ENCODE measurements around the gene MAML3.

The MAML3 gene

GRCh38 chr4:140068271-140068670 is 85.7 kb downstream of the MAML3 start:
- no peak for DNase-seq (ENCODE audit: extremely low spot score)
- CTCF ChIA-PET, result interaction anchor here (0.7 to 0.9 kb wide), 2 partner anchors 40 to 56 kb away, joined by 3 to 8 read pairs; no protein-coding TSS in a partner anchor
- POLR2A ChIA-PET, result no interaction called here
- TF ChIP-seq LEF1 (IDR thresholded peaks at IDR 0.05; ENCODE audit: borderline replicate concordance), result no peak
- no peak for TF ChIP-seq SUZ12 (IDR thresholded peaks at IDR 0.05)
- no peak for TF ChIP-seq L3MBTL2 (conservative IDR thresholded peaks at IDR 0.05)
- TF ChIP-seq, protein P1, sequence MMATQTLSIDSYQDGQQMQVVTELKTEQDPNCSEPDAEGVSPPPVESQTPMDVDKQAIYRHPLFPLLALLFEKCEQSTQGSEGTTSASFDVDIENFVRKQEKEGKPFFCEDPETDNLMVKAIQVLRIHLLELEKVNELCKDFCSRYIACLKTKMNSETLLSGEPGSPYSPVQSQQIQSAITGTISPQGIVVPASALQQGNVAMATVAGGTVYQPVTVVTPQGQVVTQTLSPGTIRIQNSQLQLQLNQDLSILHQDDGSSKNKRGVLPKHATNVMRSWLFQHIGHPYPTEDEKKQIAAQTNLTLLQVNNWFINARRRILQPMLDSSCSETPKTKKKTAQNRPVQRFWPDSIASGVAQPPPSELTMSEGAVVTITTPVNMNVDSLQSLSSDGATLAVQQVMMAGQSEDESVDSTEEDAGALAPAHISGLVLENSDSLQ (IDR thresholded peaks at IDR 0.05), result no peak
- no peak for TF ChIP-seq FOXA1 (IDR thresholded peaks at IDR 0.05)
- no peak for TF ChIP-seq NFRKB (IDR thresholded peaks at IDR 0.05)
- TF ChIP-seq TARDBP (IDR thresholded peaks at IDR 0.05), result no peak

- ChIA-PET POLR2A (no interaction called here), CTCF (no interaction called here)
- no peak for DNase-seq (ENCODE audit: extremely low spot score)
- TF ChIP-seq SUZ12 (IDR thresholded peaks at IDR 0.05) (no peak), FOXA1 (IDR thresholded peaks at IDR 0.05) (no peak), SP1 (IDR thresholded peaks at IDR 0.05) (no peak), BHLHE40 (IDR thresholded peaks at IDR 0.05; ENCODE audit: borderline replicate concordance) (no peak), NFRKB (IDR thresholded peaks at IDR 0.05) (no peak), TARDBP (IDR thresholded peaks at IDR 0.05) (no peak), ARNT (IDR thresholded peaks at IDR 0.05) (no peak), HDGF (IDR thresholded peaks at IDR 0.05; ENCODE audit: borderline replicate concordance) (no peak)
These were observed 87.7 kb downstream of the MAML3 start for GRCh38 chr4:140066031-140066930.

DNA sequence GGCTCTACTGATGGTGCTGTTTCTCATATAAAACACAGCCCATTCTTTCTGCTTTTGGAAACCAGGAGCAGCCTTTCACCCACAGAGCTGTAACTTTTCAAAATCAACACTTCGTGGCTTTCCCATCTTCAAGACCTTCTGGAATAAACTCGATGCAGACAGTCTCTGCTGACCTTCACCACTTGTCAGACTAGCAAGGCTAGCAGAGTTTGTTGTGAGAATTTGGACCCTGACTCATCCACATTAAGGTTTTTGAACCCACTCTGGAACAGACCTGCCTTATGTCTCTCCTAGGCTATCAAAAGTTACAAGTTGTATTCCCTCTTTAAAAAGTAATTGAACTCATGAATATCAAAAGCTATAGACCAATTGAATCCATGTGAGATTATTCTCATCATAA is 88.6 kb downstream of the MAML3 start:
- POLR2A ChIA-PET, result no interaction called here
- CTCF ChIA-PET, result no interaction called here

GRCh38 chr4:140061659-140062289 is 92.2 kb downstream of the MAML3 start:
- TF ChIP-seq CTBP1 (IDR thresholded peaks at IDR 0.05; ENCODE audit: borderline replicate concordance), result no peak
- no peak for TF ChIP-seq NFRKB (IDR thresholded peaks at IDR 0.05)
- no peak for TF ChIP-seq FOXK2 (IDR thresholded peaks at IDR 0.05)
- TF ChIP-seq L3MBTL2 (conservative IDR thresholded peaks at IDR 0.05), result no peak
- TF ChIP-seq HDGF (IDR thresholded peaks at IDR 0.05; ENCODE audit: borderline replicate concordance), result no peak
- TF ChIP-seq ELF4 (IDR thresholded peaks at IDR 0.05), result no peak
- TF ChIP-seq SUZ12 (IDR thresholded peaks at IDR 0.05), result no peak
- CTCF ChIA-PET, result no interaction called here
- POLR2A ChIA-PET, result interaction anchor here (0.9 kb wide), 1 partner anchor 16 kb away, joined by 3 read pairs; no protein-coding TSS in a partner anchor

More for the DNA sequence above, 88.6 kb downstream of the MAML3 start:
- TF ChIP-seq L3MBTL2 (conservative IDR thresholded peaks at IDR 0.05) (no peak), ELF4 (IDR thresholded peaks at IDR 0.05) (no peak), NFRKB (IDR thresholded peaks at IDR 0.05) (no peak), SUZ12 (IDR thresholded peaks at IDR 0.05) (no peak), ZNF384 (IDR thresholded peaks at IDR 0.05) (no peak), FOXA1 (IDR thresholded peaks at IDR 0.05) (no peak), LEF1 (IDR thresholded peaks at IDR 0.05; ENCODE audit: borderline replicate concordance) (no peak), FOXM1 (IDR thresholded peaks at IDR 0.05; ENCODE audit: borderline replicate concordance) (no peak), HDGF (IDR thresholded peaks at IDR 0.05; ENCODE audit: borderline replicate concordance) (no peak), ARNT (IDR thresholded peaks at IDR 0.05) (no peak), FOXK2 (IDR thresholded peaks at IDR 0.05) (no peak), SP1 (IDR thresholded peaks at IDR 0.05) (no peak)
- no peak for DNase-seq (ENCODE audit: extremely low spot score)

GRCh38 chr4:140061194-140061593 is 92.8 kb downstream of the MAML3 start:
- TF ChIP-seq FOXK2 (IDR thresholded peaks at IDR 0.05) (no peak), LEF1 (IDR thresholded peaks at IDR 0.05; ENCODE audit: borderline replicate concordance) (no peak), NFRKB (IDR thresholded peaks at IDR 0.05) (no peak), BHLHE40 (IDR thresholded peaks at IDR 0.05; ENCODE audit: borderline replicate concordance) (no peak), TARDBP (IDR thresholded peaks at IDR 0.05) (no peak), HDGF (IDR thresholded peaks at IDR 0.05; ENCODE audit: borderline replicate concordance) (no peak), ELF4 (IDR thresholded peaks at IDR 0.05) (no peak), SP1 (IDR thresholded peaks at IDR 0.05) (no peak), CTBP1 (IDR thresholded peaks at IDR 0.05; ENCODE audit: borderline replicate concordance) (no peak), FOXM1 (IDR thresholded peaks at IDR 0.05; ENCODE audit: borderline replicate concordance) (no peak), FOXA1 (IDR thresholded peaks at IDR 0.05) (no peak), ARNT (IDR thresholded peaks at IDR 0.05) (no peak), L3MBTL2 (conservative IDR thresholded peaks at IDR 0.05) (no peak), SUZ12 (IDR thresholded peaks at IDR 0.05) (no peak)
- TF ChIP-seq, protein P1 (IDR thresholded peaks at IDR 0.05), result no peak
- CTCF ChIA-PET, result interaction anchor here (0.6 kb wide), 1 partner anchor 9 kb away, joined by 3 read pairs; no protein-coding TSS in a partner anchor
- DNase-seq (ENCODE audit: extremely low spot score), result no peak
- POLR2A ChIA-PET, result no interaction called here

More at GRCh38 chr4:140061659-140062289, 92.2 kb downstream of the MAML3 start:
- DNase-seq (ENCODE audit: extremely low spot score), result no peak

DNA sequence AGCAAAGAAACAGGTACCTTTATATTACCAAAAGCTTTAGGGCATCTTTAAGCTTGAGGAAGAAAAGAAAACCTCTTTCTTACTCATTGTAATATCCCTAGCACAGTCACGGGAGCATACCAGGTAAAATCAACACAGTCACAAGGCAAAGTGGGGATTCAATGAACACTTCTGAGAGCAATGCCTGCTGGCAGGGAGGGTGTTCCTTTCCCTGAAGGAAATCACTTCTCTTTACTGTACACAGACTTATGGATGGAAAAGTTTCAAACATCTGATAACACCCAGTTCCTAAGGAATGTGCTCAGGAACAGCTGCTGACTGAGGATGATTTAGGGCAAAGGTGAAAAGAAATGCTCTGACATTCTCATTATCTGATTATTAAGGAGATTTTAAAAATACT is 94.8 kb downstream of the MAML3 start:
- DNase-seq (ENCODE audit: extremely low spot score), result no peak
- ChIA-PET CTCF (interaction anchor here (0.6 to 1.5 kb wide), 3 partner anchors 10 to 319 kb away, joined by 3 to 4 read pairs (median 4); no protein-coding TSS in a partner anchor), POLR2A (interaction anchor here (1.0 kb wide), 1 partner anchor 37 kb away, joined by 3 read pairs; no protein-coding TSS in a partner anchor)
- TF ChIP-seq TARDBP (IDR thresholded peaks at IDR 0.05) (no peak), FOXK2 (IDR thresholded peaks at IDR 0.05) (no peak), SP1 (IDR thresholded peaks at IDR 0.05) (no peak), NFRKB (IDR thresholded peaks at IDR 0.05) (no peak)
